ENCODE results near the gene IL1RAP. TPM values are rescaled to one million over a fixed set of nuclear protein-coding genes. Genes with fewer than 3 reads are reported as not detected.
"Not testable (repeated sequence)": the region's sequence is repeated elsewhere in the genome, so short reads cannot be mapped to it uniquely, and the experiment has no call there.

Gene IL1RAP
- total RNA-seq, 1 donor from 2014 or later: 12.3 TPM

GRCh38 chr3:190512666-190513065 lies 1.2 kb upstream of the IL1RAP start:
- DNase-seq: no peak

DNA sequence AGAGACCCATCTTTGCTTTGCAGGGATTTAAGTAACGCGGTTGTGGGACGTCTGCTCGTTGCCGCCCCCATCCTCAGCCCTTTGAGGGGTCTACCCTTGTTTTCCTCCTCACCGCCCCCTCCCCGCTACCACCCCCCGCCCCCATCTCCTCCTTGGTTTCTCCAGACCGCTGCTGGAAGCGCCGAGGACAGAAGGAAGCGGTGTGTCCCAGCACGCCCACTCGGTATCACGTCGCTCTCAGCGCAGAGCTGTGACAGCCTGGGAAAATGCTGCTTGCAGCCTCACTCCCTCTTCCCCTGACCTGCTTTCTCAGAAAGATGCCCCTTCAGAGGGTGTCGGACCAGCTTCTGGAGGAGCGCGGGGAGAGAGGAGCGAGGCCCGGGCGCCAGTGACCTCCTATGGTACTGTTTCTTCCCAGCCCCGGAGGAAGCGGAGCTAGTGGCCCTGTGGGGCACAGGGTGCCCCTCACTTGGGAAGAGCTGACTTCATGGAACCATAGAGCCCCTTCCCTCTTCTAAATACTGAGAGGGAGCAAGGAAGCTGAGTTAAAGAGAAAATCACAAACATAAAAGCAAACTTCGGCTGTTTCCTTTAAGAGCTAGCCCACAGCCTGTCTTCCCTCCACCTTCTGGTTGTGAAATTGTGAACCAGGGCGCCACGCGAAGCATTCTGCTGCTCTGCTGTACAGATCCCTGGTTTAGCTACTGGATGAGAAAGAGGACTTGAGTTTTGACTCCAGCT lies 698 bp downstream of the IL1RAP start:
- peak; percentile 61 for DNase-seq

DNA sequence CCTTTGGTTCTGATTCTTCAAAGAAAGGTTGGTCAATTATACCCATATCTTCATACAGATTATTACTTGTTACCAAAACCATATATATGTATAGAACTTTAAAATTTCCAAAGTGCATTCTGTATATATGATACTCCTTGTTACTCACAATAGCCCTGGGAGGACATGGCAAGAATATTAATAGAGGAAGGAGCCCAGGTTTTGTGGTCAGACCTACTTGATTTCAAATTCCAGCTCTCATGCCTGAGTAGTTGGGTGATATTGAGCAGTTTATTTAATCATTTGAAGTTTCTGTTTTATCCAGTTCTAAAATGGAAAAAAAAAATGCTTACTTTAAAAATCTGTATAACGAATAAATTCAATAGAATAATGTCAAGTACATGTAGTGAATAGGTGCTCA lies 2.5 kb downstream of the IL1RAP start:
- DNase-seq: no peak

- DNase-seq: no peak
These were observed 3.8 kb downstream of the IL1RAP start for GRCh38 chr3:190517687-190518086.

GRCh38 chr3:190518531-190518930 lies 4.6 kb downstream of the IL1RAP start:
- DNase-seq: not testable (repeated sequence)

DNA sequence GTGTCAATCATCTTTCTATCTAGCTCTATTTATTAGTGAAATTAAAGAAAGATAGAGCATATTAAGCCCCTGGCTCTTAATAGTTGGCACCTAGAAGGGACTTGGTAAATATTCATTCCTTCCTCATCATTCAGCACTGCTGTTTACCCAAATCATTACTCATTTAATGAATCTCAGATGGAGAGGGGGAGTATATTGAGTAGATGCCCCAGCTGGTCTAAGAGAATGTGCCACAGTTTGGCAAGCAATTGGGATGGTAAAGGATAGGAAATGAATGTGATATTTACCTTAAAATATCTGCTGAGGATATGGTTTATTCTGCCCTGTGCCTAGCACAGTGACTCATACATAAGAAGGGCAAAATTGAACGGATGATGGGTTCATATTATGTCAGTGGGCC lies 6.0 kb downstream of the IL1RAP start:
- DNase-seq: no peak

DNA sequence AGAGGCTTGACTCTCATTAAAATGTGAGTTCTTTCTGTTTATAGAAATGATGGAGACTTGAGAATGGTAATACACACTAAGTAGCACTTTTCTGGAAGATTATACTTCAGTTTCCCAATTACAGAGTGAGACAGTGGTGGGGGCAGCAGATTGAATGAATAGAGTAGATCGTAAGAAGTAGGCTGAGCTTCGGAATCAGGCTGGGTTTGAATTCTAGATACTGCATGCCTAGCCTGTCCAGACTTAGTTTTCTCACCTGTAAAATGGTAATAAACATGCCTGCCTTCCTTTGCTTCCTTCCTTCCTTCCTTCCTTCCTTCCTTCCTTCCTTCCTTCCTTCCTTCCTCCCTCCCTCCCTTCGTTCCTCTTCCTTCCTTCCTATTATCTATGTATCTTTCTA lies 8.1 kb downstream of the IL1RAP start:
- DNase-seq: no peak

- no peak for DNase-seq
These were observed 8.8 kb downstream of the IL1RAP start for GRCh38 chr3:190522621-190523222.

- no peak for DNase-seq
These were observed 11.1 kb downstream of the IL1RAP start for GRCh38 chr3:190524942-190525341.

DNA sequence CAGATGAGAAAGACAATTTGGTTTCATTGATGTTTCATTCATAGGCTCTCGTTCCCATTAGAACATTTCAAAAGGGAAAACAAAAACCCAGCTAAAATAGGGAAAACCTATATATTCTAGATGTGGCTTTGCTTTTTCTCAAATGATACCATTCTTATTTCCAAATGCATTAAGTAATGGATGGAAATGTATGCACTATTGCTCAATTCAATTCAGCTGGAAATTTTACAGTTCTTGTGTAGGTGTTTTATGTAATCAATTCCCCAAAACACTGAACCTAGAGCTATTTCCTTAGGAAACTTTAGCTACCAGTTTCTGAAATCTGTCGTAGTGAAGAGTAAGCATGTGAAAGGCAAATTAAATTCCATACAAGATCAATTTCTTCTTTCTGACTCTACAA lies 11.7 kb downstream of the IL1RAP start:
- DNase-seq: no peak

DNA sequence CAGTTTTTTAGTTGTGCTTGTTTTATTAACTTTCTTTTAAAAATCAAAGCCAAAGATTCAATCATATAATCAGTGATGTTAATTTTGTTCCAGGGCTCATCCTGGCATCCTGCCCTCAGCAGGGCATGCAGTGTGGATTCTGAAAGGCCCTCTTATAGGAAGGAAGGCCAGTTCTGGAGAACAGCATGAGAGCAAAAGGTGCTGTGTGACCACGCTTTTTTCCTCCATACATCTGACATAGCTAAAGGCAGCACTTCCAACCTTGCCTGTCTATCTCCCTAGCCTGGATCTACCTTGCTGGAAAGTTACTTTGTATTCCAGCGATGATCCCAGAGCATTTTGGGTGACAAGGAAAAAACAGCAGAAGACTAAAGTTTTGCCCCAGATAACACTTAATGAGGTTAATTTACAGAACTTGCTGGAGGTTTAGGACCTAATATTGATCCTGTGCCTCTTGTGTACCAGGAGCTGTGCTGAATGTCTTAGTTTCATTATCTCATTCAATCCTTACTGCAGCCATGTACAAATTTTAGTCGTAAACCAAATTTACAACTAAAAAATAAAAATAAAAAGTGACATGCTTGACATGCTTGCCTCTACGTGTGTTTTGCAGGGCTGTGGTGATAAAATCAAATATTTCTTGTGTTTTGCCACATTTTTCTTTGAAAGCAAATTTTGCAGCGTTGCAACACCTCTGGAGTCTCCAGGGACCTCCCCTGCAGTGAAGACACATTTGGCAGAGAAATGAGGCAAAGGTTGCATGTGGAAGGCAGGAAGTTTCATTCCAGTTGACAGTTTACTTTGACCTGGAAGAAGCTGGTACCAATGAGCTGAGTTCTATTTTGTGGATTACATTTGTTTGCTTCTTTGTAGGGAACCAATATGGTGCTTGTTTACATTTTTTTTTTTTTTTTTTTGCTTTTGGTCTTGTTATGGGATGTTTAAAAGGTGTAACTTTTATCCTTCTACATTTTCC lies 13.2 kb downstream of the IL1RAP start:
- DNase-seq: no peak

DNA sequence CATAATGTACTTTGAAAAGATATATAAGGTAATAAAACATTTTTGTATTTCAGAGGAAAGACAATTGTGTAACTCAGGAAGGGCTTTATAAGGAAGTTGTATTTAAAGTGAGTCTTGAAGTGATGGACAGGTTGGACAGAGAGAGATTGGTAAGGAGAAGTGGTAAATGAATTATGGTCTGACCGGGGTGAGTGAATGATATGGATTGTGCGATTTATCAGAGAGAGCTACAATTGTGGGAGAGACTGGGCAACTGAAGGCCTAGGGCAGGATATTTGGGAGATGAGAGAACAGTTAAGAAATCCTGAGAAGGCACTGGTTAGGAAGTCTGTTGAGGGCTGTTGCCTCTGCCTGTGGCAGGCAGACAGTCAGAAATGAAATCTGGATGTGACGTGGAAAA lies 14.8 kb downstream of the IL1RAP start:
- DNase-seq: no peak

DNA sequence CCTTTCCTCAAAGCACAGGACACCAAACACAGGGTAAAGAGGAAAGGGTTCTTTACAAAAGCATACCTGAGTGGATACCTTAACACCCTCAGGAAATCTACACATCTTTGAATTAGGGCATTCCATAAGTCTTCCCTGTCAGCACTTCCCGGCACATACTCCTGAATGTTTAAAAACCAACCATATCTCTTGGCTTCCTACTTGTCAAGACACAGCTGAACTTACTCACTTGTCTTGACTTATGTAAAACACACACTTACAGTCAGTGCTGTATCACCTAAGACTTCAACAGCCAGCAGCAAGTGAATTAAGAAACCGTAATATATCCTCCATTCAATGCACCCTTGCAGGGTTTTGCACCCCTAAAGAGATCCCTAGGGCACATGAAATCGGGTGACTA lies 17.5 kb downstream of the IL1RAP start:
- DNase-seq: no peak

GRCh38 chr3:190532731-190533203 lies 18.9 kb downstream of the IL1RAP start:
- peak; percentile 26 for DNase-seq

DNA sequence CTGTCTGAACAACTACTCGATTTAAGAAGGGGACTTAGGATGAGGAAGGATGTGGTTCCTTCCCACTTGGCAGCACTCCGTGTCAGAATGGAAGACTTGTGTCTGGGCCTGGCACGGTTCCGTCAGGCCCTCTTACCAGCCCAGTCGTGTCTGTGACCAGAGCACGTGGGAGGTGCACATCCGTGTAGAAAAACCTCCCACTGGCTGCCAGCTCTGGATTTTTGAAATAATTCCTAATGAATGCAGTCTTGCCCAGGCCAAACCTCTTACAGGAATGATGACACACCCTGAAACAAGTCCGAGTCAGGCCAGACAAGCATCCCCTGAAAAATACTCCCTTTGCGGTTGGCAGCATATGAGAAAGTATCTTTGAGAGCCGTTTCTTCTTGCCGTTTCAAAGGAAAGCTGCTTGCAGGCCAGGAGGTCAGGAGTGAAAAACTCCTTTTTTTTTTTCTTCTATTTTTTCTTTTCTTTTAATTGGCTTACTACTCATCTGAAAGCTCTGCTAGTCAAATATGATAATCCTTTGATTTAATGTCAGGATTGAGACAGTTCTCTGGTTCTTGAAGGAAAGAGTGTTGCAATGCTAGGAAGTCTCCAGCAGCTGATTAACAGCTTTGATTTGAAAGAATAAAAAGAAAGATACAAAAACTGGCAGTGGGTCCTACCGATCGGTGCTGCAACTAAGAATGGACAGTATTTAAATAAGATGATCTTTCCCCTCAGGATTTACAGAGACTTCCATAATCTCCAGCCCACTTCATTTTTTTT lies 19.8 kb downstream of the IL1RAP start:
- DNase-seq: peak; percentile 45

GRCh38 chr3:190534386-190534785 lies 20.5 kb downstream of the IL1RAP start:
- DNase-seq: no peak

DNA sequence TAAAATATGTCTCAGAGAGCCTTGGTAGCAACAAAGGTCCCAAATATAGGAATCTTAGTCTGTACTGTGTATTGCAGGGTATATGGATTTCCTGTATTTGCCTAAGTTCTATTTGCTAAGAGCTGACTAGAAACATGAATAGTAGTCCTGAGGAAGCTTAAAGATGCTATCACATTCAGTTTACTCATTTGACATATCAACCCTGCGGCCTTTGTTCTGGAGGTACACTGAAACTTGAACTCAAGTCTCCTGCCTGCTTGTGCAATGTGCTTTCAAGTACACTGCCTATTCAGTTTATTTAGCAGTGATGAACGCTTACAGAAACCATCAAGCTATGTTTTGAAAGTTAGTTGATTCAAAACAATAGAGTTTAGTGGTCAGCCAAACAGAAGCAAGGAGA lies 21.1 kb downstream of the IL1RAP start:
- DNase-seq: no peak

DNA sequence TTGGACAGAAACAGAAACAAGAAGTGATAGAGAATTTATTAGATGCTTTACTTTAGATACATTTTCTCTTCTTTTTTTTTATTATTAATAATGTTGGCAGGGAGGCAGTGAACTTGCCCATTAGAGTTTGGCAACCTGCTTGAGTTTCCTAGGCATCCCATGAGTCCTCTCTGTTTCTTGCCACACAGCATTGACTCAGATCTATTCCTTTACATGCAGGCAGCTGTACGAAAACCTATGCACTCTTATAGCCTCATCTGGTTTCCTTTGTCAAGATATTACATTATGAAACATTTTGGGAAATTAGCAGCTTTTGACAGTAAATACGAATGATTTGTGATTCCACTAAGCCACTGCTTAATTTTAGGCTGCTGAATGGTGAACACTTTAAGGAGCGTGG lies 23.3 kb downstream of the IL1RAP start:
- DNase-seq: no peak

DNA sequence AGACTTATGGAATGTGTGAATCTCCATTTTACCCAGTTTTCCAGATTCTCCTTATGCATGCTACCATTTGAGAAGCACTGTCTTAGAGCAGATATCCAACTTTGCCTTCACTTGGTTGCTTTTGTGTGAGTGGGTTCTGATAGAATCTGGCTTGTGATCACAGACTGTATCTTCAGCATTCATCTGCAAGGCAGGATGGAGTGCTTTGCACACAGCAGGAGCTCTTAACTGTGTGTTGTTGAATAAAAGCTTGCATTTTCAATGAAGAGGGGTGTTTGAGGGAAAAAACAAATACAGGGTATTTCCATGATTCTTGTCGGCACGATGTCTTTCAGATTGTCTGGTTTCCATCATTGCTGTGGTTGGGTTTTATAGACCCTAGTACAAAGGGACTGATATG lies 24.4 kb downstream of the IL1RAP start:
- DNase-seq: no peak

- no peak for DNase-seq
These were observed 25.6 kb downstream of the IL1RAP start for GRCh38 chr3:190539526-190539925.

DNA sequence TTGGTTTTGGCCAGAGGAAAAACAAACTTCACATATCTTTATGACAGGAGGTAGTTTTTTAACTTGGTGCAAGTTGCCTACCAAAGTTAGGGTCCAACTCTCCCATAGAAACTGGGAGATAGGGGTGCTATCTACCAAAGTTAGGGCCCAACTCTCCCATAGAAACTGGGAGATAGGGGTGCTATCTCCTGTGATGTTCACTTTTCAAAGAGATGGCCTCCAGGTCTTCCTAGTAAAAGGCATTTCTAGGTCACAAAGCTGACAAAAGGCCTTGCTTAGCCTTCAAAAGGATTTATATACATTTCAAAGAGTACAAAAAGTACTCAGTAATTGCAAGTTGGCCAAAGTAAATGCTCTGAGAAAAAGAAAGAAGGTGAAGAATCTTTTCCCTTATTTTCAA lies 27.1 kb downstream of the IL1RAP start:
- DNase-seq: no peak

DNA sequence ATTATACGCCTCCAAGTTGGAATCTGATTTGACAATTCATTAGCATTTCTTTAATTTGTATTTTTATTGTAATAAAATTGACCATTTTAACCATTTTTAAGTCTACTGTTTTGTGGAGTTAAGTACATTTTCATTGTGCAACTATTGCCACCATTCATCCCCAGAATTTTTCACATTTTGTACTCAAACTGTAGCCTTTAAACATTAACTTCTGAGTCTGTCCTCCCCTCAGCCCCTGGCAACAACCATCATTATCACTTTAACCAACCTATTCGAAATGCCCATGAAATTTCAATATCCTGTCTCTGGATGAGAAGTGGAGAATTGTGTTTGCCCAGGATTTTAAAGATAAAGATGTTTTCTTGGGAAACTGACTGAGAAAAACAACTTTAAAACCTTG lies 27.7 kb downstream of the IL1RAP start:
- DNase-seq: no peak

Data from tongue (tissue), 2 donors.